DOHH2 (cell line): ENCODE results near the gene LEKR1.

Experiments used
- H3F3A ChIP-seq: fragments of 200-600 bp; sonication (generic), shearing (Covaris generic); 2 replicates; pipeline ENCODE4 v1.6.0; 2016; ENCODE audit warnings: antibody characterized with exemption, mild to moderate bottlenecking; ENCODE audit not compliant: control insufficient read depth, insufficient read depth
- H3K27ac ChIP-seq: fragments of 200-600 bp; sonication (generic); 2 replicates; pipeline ENCODE4 v1.5.1; 2014; ENCODE audit warnings: low read depth, mild to moderate bottlenecking, low read length, moderate library complexity
- H3K27me3 ChIP-seq: fragments of 200-600 bp; sonication (generic); 2 replicates; pipeline ENCODE4 v1.6.1; 2014; ENCODE audit warnings: mild to moderate bottlenecking, low read length, mixed read lengths; ENCODE audit not compliant: control insufficient read depth
- H3K36me3 ChIP-seq: fragments of 200-600 bp; sonication (generic); 2 replicates; pipeline ENCODE4 v1.6.1; 2014; ENCODE audit warnings: mild to moderate bottlenecking, low read length, moderate library complexity, mixed read lengths; ENCODE audit not compliant: control insufficient read depth
- H3K4me1 ChIP-seq: fragments of 200-600 bp; sonication (generic); 2 replicates; pipeline ENCODE4 v1.6.1; 2014; ENCODE audit warnings: mild to moderate bottlenecking, low read length, mixed read lengths; ENCODE audit not compliant: control insufficient read depth
- H3K4me2 ChIP-seq: fragments of 200-600 bp; sonication (generic); 2 replicates; pipeline ENCODE4 v1.6.0; 2014; ENCODE audit warnings: mild to moderate bottlenecking, low read length, moderate library complexity
- H3K4me3 ChIP-seq: fragments of 200-600 bp; sonication (generic); 2 replicates; pipeline ENCODE4 v1.5.1; 2014; ENCODE audit warnings: mild to moderate bottlenecking, low read length, mixed read lengths
- H3K79me2 ChIP-seq: fragments of 200-600 bp; sonication (generic); 2 replicates; pipeline ENCODE4 v1.6.1; 2014; ENCODE audit warnings: mild to moderate bottlenecking, low read length, mixed read lengths; ENCODE audit not compliant: control insufficient read depth
- H3K9me2 ChIP-seq: fragments of 200-600 bp; sonication (generic); replicated peaks from 2 replicates; pipeline ENCODE4 v1.6.1; 2014; ENCODE audit warnings: mild to moderate bottlenecking, low read length, mixed read lengths; ENCODE audit not compliant: control insufficient read depth
- H3K9me3 ChIP-seq: fragments of 200-600 bp; sonication (generic); 2 replicates; pipeline ENCODE4 v1.6.1; 2014; ENCODE audit warnings: antibody characterized with exemption, low read length, mixed read lengths; ENCODE audit not compliant: control insufficient read depth, insufficient read depth
- H4K20me1 ChIP-seq: fragments of 200-600 bp; sonication (generic); 2 replicates; pipeline ENCODE4 v1.6.0; 2014; ENCODE audit warnings: low read depth, mild to moderate bottlenecking, antibody characterized with exemption, low read length, moderate library complexity; ENCODE audit not compliant: control insufficient read depth, insufficient read depth
- CTCF ChIP-seq: fragments of 200-600 bp; sonication (generic); IDR thresholded peaks from one replicate; pipeline ENCODE4 v1.5.1; 2014; ENCODE audit warnings: antibody characterized with exemption, mild to moderate bottlenecking, low read depth, low read length; ENCODE audit not compliant: poor library complexity, severe bottlenecking
- EZH2phosphoT487 ChIP-seq: fragments of 200-600 bp; sonication (generic); IDR thresholded peaks from 2 replicates; pipeline ENCODE4 v1.6.1; 2017; ENCODE audit warnings: borderline replicate concordance, mild to moderate bottlenecking, antibody characterized with exemption, low read length, moderate library complexity, mixed read lengths

LEKR1 gene

GRCh38 chr3:156811089-156811862 lies 14.9 kb upstream of the LEKR1 start:
- Histone ChIP-seq H3K79me2 (peaks cover 39% of the 10 kb centered on the region), H3K27ac (no peak overlapping the region), H3K9me2 (no peaks in the 10 kb centered on the region), H3K27me3 (no peaks in the 10 kb centered on the region), H4K20me1 (no peaks in the 10 kb centered on the region), H3F3A (peaks cover 16% of the 10 kb centered on the region), H3K9me3 (no peaks in the 10 kb centered on the region), H3K4me2 (peak overlapping the region; percentile 40), H3K4me1 (peaks cover 61% of the 10 kb centered on the region), H3K4me3 (peak overlapping the region; percentile 25; the same call in 1 of the 2 replicates), H3K36me3 (peaks cover 23% of the 10 kb centered on the region)
- TF ChIP-seq CTCF (no peak), EZH2phosphoT487 (no peak)

- Histone ChIP-seq H3F3A (peaks cover 21% of the 10 kb centered on the region), H4K20me1 (no peaks in the 10 kb centered on the region), H3K4me3 (peak overlapping the region; percentile 1), H3K27ac (peak overlapping the region; percentile 18), H3K9me3 (no peaks in the 10 kb centered on the region), H3K4me2 (peak overlapping the region; percentile 40), H3K27me3 (no peaks in the 10 kb centered on the region), H3K79me2 (peaks cover 46% of the 10 kb centered on the region), H3K4me1 (peaks cover 60% of the 10 kb centered on the region), H3K9me2 (no peaks in the 10 kb centered on the region), H3K36me3 (peaks cover 23% of the 10 kb centered on the region)
- TF ChIP-seq EZH2phosphoT487 (no peak), CTCF (no peak)
Measured at GRCh38 chr3:156812521-156813335, 13.4 kb upstream of the LEKR1 start.

GRCh38 chr3:156814295-156814694 lies 11.9 kb upstream of the LEKR1 start:
- peaks cover 56% of the 10 kb centered on the region for H3K79me2 ChIP-seq
- TF ChIP-seq CTCF (no peak), EZH2phosphoT487 (no peak)
- no peaks in the 10 kb centered on the region for H4K20me1 ChIP-seq
- no peaks in the 10 kb centered on the region for H3K27me3 ChIP-seq
- H3K4me2 ChIP-seq = peak overlapping the region; percentile 33
- H3K4me1 ChIP-seq = peaks cover 72% of the 10 kb centered on the region
- no peaks in the 10 kb centered on the region for H3K9me2 ChIP-seq
- no peaks in the 10 kb centered on the region for H3K9me3 ChIP-seq
- H3K27ac ChIP-seq = peak overlapping the region; percentile 16
- H3K36me3 ChIP-seq = peaks cover 23% of the 10 kb centered on the region
- no peak overlapping the region for H3K4me3 ChIP-seq
- H3F3A ChIP-seq = peaks cover 33% of the 10 kb centered on the region
